SU-DHL-6 (cell line): ENCODE measurements around the gene TIPARP.

Experiments used
- H2AFZ ChIP-seq: fragments of 200-600 bp; sonication (generic); 2 replicates; pipeline ENCODE4 v1.6.1; 2014; ENCODE audit warnings: low read depth, mild to moderate bottlenecking, moderate library complexity, mixed read lengths, antibody characterized with exemption, low read length; ENCODE audit not compliant: severe bottlenecking
- H3F3A ChIP-seq: fragments of 200-600 bp; shearing (Covaris generic); 2 replicates; pipeline ENCODE4 v1.6.0; 2016; ENCODE audit warnings: antibody characterized with exemption, mild to moderate bottlenecking; ENCODE audit not compliant: insufficient read depth
- H3K27ac ChIP-seq: fragments of 200-600 bp; sonication (generic); 2 replicates; pipeline ENCODE4 v1.5.1; 2016; ENCODE audit warnings: low read depth, mild to moderate bottlenecking, low read length, moderate library complexity, mixed read lengths
- H3K27me3 ChIP-seq: fragments of 200-600 bp; sonication (generic), shearing (Covaris generic); 2 replicates; pipeline ENCODE4 v1.6.0; 2014; ENCODE audit warnings: mild to moderate bottlenecking, low read length
- H3K36me3 ChIP-seq: fragments of 200-600 bp; sonication (generic); 2 replicates; pipeline ENCODE4 v1.6.1; 2014; ENCODE audit warnings: mild to moderate bottlenecking, low read length, mixed read lengths
- H3K4me2 ChIP-seq: fragments of 300-600, 200-600 bp; shearing (Covaris generic), sonication (generic); 2 replicates; pipeline ENCODE4 v1.6.0; 2014; ENCODE audit warnings: low read length, low read depth, mild to moderate bottlenecking; ENCODE audit not compliant: poor library complexity, severe bottlenecking
- H3K4me3 ChIP-seq: fragments of 200-600 bp; sonication (generic); 2 replicates; pipeline ENCODE4 v1.5.1; 2014; ENCODE audit warnings: antibody characterized with exemption, low read length, mild to moderate bottlenecking, mixed read lengths; ENCODE audit not compliant: insufficient read depth, poor library complexity, severe bottlenecking
- H3K79me2 ChIP-seq: fragments of 200-600 bp; sonication (generic); 2 replicates; pipeline ENCODE4 v1.6.1; 2014; ENCODE audit warnings: mild to moderate bottlenecking, low read length, moderate library complexity; ENCODE audit not compliant: insufficient read depth
- H3K9ac ChIP-seq: fragments of 200-600 bp; sonication (generic); 2 replicates; pipeline ENCODE4 v1.7.0; 2014; ENCODE audit warnings: mild to moderate bottlenecking, low read length
- H3K9me2 ChIP-seq: fragments of 200-600 bp; sonication (generic); replicated peaks from 2 replicates; pipeline ENCODE4 v1.6.1; 2014; ENCODE audit warnings: low read length; ENCODE audit not compliant: insufficient read depth
- H3K9me3 ChIP-seq: fragments of 200-600 bp; sonication (generic); 2 replicates; pipeline ENCODE4 v1.6.1; 2014; ENCODE audit warnings: low read length, mixed read lengths; ENCODE audit not compliant: insufficient read depth
- H4K20me1 ChIP-seq: fragments of 200-600 bp; sonication (generic); 2 replicates; pipeline ENCODE4 v1.6.1; 2014; ENCODE audit warnings: low read depth, mild to moderate bottlenecking, antibody characterized with exemption, low read length, moderate library complexity, mixed read lengths
- EZH2phosphoT487 ChIP-seq: fragments of 200-600 bp; sonication (generic), shearing (Covaris generic); conservative IDR thresholded peaks from 2 replicates; pipeline ENCODE4 v1.6.1; 2018; ENCODE audit warnings: mild to moderate bottlenecking, antibody characterized with exemption, low read length, moderate library complexity, mixed read lengths
- TF ChIP-seq, protein P1 (sequence below): fragments of 200-600 bp; sonication (generic); IDR thresholded peaks from one replicate; pipeline ENCODE4 v1.5.1; 2017; ENCODE audit warnings: antibody characterized with exemption, mild to moderate bottlenecking, low read length, moderate library complexity; ENCODE audit not compliant: insufficient read depth, poor library complexity, severe bottlenecking

The TIPARP gene

GRCh38 chr3:156676768-156677479, 2.5 kb downstream of the TIPARP start:
- H3K27me3 ChIP-seq: no peaks in the 10 kb centered on the region
- H3K27ac ChIP-seq: peak overlapping the region; percentile 83; the same call in 1 of the 2 replicates
- H4K20me1 ChIP-seq: peaks cover 63% of the 10 kb centered on the region
- H2AFZ ChIP-seq: no peak overlapping the region
- TF ChIP-seq, protein P1, sequence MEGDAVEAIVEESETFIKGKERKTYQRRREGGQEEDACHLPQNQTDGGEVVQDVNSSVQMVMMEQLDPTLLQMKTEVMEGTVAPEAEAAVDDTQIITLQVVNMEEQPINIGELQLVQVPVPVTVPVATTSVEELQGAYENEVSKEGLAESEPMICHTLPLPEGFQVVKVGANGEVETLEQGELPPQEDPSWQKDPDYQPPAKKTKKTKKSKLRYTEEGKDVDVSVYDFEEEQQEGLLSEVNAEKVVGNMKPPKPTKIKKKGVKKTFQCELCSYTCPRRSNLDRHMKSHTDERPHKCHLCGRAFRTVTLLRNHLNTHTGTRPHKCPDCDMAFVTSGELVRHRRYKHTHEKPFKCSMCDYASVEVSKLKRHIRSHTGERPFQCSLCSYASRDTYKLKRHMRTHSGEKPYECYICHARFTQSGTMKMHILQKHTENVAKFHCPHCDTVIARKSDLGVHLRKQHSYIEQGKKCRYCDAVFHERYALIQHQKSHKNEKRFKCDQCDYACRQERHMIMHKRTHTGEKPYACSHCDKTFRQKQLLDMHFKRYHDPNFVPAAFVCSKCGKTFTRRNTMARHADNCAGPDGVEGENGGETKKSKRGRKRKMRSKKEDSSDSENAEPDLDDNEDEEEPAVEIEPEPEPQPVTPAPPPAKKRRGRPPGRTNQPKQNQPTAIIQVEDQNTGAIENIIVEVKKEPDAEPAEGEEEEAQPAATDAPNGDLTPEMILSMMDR: no peak
- TF ChIP-seq EZH2phosphoT487: no peak
- no peaks in the 10 kb centered on the region for H3K9me3 ChIP-seq
- H3K4me2 ChIP-seq: peak overlapping the region; percentile 96
- peak overlapping the region; percentile 97 for H3K9ac ChIP-seq
- peaks cover 24% of the 10 kb centered on the region for H3F3A ChIP-seq
- peaks cover 50% of the 10 kb centered on the region for H3K36me3 ChIP-seq
- H3K4me3 ChIP-seq: peak overlapping the region; percentile 94
- H3K9me2 ChIP-seq: no peaks in the 10 kb centered on the region
- H3K79me2 ChIP-seq: peaks cover 75% of the 10 kb centered on the region

DNA sequence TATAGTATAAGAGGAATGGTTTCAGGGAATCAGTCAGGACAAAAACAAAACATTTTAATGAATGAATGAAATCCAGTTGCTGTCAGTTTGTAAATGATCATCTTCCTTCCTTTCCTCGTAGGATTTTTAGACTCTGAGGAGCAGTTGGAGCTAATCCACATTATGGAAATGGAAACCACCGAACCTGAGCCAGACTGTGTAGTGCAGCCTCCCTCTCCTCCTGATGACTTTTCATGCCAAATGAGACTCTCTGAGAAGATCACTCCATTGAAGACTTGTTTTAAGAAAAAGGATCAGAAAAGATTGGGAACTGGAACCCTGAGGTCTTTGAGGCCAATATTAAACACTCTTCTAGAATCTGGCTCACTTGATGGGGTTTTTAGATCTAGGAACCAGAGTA, 3.1 kb downstream of the TIPARP start:
- H3K4me3 ChIP-seq: no peak overlapping the region
- H3K27me3 ChIP-seq: no peaks in the 10 kb centered on the region
- peaks cover 56% of the 10 kb centered on the region for H3K36me3 ChIP-seq
- peaks cover 69% of the 10 kb centered on the region for H4K20me1 ChIP-seq
- no peak overlapping the region for H2AFZ ChIP-seq
- no peaks in the 10 kb centered on the region for H3K9me2 ChIP-seq
- H3F3A ChIP-seq: peaks cover 29% of the 10 kb centered on the region
- no peaks in the 10 kb centered on the region for H3K9me3 ChIP-seq
- H3K4me2 ChIP-seq: peak overlapping the region; percentile 96
- H3K79me2 ChIP-seq: peaks cover 81% of the 10 kb centered on the region
- no peak overlapping the region for H3K9ac ChIP-seq
- TF ChIP-seq, protein P1: no peak
- no peak for TF ChIP-seq EZH2phosphoT487
- no peak overlapping the region for H3K27ac ChIP-seq

DNA sequence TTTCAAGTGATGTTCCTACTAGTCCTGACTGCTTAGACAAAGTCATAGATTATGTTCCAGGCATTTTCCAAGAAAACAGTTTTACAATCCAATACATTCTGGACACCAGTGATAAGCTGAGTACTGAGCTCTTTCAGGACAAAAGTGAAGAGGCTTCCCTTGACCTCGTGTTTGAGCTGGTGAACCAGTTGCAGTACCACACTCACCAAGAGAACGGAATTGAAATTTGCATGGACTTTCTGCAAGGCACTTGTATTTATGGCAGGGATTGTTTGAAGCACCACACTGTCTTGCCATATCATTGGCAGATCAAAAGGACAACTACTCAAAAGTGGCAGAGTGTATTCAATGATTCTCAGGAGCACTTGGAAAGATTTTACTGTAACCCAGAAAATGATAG, 3.8 kb downstream of the TIPARP start:
- H4K20me1 ChIP-seq: peaks cover 76% of the 10 kb centered on the region
- H3K36me3 ChIP-seq: peaks cover 62% of the 10 kb centered on the region
- no peaks in the 10 kb centered on the region for H3K27me3 ChIP-seq
- H2AFZ ChIP-seq: no peak overlapping the region
- H3K9ac ChIP-seq: no peak overlapping the region
- H3K9me3 ChIP-seq: no peaks in the 10 kb centered on the region
- H3K79me2 ChIP-seq: peaks cover 87% of the 10 kb centered on the region
- H3F3A ChIP-seq: peaks cover 27% of the 10 kb centered on the region
- peak overlapping the region; percentile 96 for H3K4me2 ChIP-seq
- no peaks in the 10 kb centered on the region for H3K9me2 ChIP-seq
- H3K4me3 ChIP-seq: no peak overlapping the region
- TF ChIP-seq EZH2phosphoT487: no peak
- TF ChIP-seq, protein P1: no peak
- H3K27ac ChIP-seq: no peak overlapping the region
